Measurements from ENCODE around the gene ZNF407. TPM values are rescaled to one million over a fixed set of nuclear protein-coding genes. Genes with fewer than 3 reads are reported as not detected.

ZNF407 gene
- total RNA-seq, 1 donor from 2014 or later = 16.1 TPM

DNA sequence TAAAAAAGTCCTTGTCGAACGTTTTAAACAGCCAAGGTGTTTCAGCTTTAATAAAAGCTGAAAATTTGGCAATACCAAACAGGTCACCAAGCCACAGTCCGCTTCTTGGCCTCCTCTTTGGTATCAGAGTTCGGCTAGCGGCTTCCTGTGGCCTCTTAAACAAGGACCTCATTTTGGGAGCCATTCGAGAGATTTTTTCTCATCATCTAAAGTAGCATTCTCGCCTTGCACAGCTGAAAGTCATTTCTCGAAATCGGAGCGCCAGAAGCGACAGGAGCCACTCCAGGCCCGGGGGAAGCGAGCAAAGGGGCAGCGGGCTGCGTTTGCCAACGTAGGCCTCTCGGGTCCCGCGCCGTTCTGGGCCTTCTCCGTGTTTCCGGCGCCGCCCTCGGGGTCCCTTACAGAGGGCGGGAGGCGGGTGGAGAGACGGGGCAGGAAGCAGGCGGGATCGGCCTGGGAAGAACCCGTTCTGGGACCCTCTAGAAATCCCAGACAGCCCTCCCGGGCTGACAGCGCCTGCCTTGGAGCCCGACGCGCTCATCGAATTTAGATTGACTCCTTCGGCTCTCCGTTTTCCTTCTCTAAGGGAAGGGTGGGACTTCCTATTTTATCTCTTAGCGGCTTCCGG, 522 bp upstream of the ZNF407 start:
- Histone ChIP-seq H3K4me3 (peak overlapping the region; percentile 96), H3K27me3 (ENCODE audit: low read depth) (no peaks in the 10 kb centered on the region), H3K9me3 (no peaks in the 10 kb centered on the region), H3K27ac (peak overlapping the region; percentile 99), H3K36me3 (peaks cover 9% of the 10 kb centered on the region), H3K4me1 (peaks cover 33% of the 10 kb centered on the region)
- TF ChIP-seq, protein P1, sequence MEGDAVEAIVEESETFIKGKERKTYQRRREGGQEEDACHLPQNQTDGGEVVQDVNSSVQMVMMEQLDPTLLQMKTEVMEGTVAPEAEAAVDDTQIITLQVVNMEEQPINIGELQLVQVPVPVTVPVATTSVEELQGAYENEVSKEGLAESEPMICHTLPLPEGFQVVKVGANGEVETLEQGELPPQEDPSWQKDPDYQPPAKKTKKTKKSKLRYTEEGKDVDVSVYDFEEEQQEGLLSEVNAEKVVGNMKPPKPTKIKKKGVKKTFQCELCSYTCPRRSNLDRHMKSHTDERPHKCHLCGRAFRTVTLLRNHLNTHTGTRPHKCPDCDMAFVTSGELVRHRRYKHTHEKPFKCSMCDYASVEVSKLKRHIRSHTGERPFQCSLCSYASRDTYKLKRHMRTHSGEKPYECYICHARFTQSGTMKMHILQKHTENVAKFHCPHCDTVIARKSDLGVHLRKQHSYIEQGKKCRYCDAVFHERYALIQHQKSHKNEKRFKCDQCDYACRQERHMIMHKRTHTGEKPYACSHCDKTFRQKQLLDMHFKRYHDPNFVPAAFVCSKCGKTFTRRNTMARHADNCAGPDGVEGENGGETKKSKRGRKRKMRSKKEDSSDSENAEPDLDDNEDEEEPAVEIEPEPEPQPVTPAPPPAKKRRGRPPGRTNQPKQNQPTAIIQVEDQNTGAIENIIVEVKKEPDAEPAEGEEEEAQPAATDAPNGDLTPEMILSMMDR (IDR thresholded peaks at IDR 0.05) = no peak
- ATAC-seq (peak; percentile 74 to 79), DNase-seq (peak; percentile 84)
- intact Hi-C loops (cut with DNase I) = no loop called here

DNA sequence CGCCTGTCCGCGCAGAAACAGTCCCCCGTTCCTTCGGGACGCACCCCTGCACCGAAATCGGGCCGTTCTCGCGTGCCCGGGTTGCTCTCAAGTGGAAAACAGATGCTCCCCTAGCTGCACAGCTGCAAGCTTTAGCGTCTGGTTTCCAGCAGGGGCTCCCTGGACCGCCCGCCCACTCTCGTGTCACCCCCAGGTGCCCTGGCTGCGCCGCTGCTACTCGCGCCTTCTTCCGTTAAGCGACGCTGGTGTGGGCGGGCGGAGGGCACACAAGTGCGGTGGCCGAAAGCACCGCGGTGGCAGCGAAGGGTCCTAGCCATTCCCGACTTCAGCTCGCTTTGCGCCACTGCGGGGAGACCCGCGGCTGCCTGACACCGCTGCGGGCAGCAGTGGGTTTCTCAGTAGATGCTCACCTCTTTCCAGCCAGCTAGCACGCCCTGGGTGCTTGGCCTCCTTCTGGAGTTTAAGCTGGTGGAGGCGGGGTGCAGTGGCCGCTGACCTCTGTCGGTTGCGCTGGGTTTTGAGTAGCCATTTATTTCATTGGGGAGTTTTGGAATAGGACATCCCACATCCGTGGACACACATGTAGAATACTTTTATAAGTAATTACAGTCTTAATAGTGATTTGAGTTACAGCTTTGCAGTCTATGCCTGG, 806 bp downstream of the ZNF407 start:
- intact Hi-C loops (cut with DNase I) = no loop called here
- Histone ChIP-seq H3K4me1 (peaks cover 33% of the 10 kb centered on the region), H3K4me3 (peak overlapping the region; percentile 96), H3K27ac (peak overlapping the region; percentile 99), H3K9me3 (no peaks in the 10 kb centered on the region), H3K27me3 (ENCODE audit: low read depth) (no peaks in the 10 kb centered on the region), H3K36me3 (peaks cover 2% of the 10 kb centered on the region)
- DNase-seq (peak; percentile 84), ATAC-seq (peak; percentile 69 to 76)
- TF ChIP-seq, protein P1 (IDR thresholded peaks at IDR 0.05) = peak; percentile 13

DNA sequence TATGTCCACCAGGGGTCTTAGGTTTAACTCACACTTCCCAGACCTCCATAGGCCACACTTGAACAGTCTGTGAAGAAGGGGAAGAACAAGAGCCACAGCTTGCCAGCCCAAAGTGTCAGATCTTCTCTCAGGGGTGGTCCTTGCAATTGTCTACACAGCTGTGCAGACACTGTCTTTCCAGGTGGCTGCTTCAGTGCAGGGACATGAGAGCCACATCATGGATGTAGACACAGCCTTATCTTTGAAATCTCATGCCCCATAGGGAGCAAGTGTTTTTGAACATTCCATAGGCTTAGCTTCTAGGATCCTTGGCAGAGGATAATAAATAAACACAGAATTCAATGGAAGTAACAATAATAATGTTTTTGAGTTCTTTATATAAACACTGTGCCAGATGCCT, 6.7 kb downstream of the ZNF407 start:
- no peaks in the 10 kb centered on the region for H3K36me3 ChIP-seq
- no peak for DNase-seq
- no peaks in the 10 kb centered on the region for H3K27me3 ChIP-seq (ENCODE audit: low read depth)
- peaks cover 3% of the 10 kb centered on the region for H3K4me1 ChIP-seq
- no peak for ATAC-seq
- intact Hi-C loops (cut with DNase I) = no loop called here
- no peak overlapping the region for H3K27ac ChIP-seq
- TF ChIP-seq, protein P1 (IDR thresholded peaks at IDR 0.05) = no peak
- H3K4me3 ChIP-seq = no peak overlapping the region
- no peaks in the 10 kb centered on the region for H3K9me3 ChIP-seq

DNA sequence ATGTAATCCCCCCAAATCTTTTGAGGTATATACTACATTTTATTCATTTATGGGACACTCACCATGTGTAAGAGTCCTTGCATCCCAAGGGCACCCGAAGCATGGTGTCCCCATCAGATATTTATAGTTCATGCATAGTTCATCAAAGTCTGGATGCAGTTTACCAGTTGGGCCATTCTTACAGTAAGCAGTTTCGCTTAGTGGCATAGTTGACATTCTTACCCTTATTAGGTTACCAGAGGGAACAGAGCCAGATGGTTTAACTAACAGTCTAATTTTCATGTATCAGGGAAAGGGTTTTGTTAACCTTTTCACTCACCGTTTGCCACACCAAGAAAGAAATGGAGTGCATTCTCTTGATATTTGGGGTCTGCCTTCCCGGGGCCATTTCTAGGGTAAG, 7.1 kb downstream of the ZNF407 start:
- no peaks in the 10 kb centered on the region for H3K27me3 ChIP-seq (ENCODE audit: low read depth)
- peaks cover 3% of the 10 kb centered on the region for H3K4me1 ChIP-seq
- ATAC-seq = peak; percentile 34 to 67
- H3K36me3 ChIP-seq = no peaks in the 10 kb centered on the region
- intact Hi-C loops (cut with DNase I) = no loop called here
- no peak overlapping the region for H3K27ac ChIP-seq
- no peaks in the 10 kb centered on the region for H3K9me3 ChIP-seq
- H3K4me3 ChIP-seq = no peak overlapping the region
- TF ChIP-seq, protein P1 (IDR thresholded peaks at IDR 0.05) = no peak
- DNase-seq = no peak

DNA sequence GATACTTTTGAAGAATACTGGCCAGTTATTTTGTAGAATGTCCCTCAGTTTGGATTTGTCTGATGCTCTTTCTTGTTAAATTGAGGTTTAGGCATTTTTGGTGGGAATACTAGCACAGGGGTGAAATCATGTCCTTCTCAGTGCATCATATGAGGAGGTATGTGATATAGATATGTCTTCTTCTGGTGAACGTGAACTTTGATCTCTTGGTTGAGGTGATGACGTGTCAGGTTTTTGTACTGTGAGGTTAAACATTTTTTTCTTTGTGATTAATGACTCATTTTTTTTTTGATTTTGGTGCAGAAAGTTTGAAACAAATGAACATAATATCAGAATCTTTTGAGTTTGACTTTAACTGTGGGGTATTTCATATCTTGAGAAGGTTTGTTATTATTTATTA, 11.0 kb downstream of the ZNF407 start:
- intact Hi-C loops (cut with DNase I) = no loop called here
- H3K27ac ChIP-seq = no peak overlapping the region
- no peak overlapping the region for H3K4me3 ChIP-seq
- no peaks in the 10 kb centered on the region for H3K9me3 ChIP-seq
- TF ChIP-seq, protein P1 (IDR thresholded peaks at IDR 0.05) = no peak
- no peaks in the 10 kb centered on the region for H3K36me3 ChIP-seq
- peaks cover 3% of the 10 kb centered on the region for H3K4me1 ChIP-seq
- H3K27me3 ChIP-seq (ENCODE audit: low read depth) = no peaks in the 10 kb centered on the region
- DNase-seq (no peak), ATAC-seq (no peak)
